22Rv1 (cell line): ENCODE results near the gene PLEKHA6.

ENCODE experiments used
- CTCF ChIP-seq: fragments of 450-650 bp; IDR thresholded peaks from 2 replicates; pipeline ENCODE4 v1.5.1; 2017; ENCODE audit warnings: mild to moderate bottlenecking
- ZFX ChIP-seq: fragments of 450-650 bp; IDR thresholded peaks from 2 replicates; pipeline ENCODE4 v1.6.1; 2017; ENCODE audit warnings: antibody characterized with exemption, borderline replicate concordance

GRCh38 chr1:204353213-204353910 lies 6.4 kb downstream of the PLEKHA6 start:
- TF ChIP-seq CTCF: no peak
- TF ChIP-seq ZFX: no peak
